ENCODE results near the gene GNPTG. TPM values are rescaled to one million over a fixed set of nuclear protein-coding genes. Genes with fewer than 3 reads are reported as not detected.

GNPTG gene
- total RNA-seq, 1 donor from 2014 or later, result 11.8 TPM

GRCh38 chr16:1401758-1402154, 50.0 kb downstream of the GNPTG start:
- H3K27ac ChIP-seq, result no peak overlapping the region
- H4K20me1 ChIP-seq (ENCODE audit: low read depth), result peaks cover 6% of the 10 kb centered on the region
- peaks cover 14% of the 10 kb centered on the region for H3K79me2 ChIP-seq (ENCODE audit: low read depth)
- H3F3A ChIP-seq (ENCODE audit: low read depth), result no peaks in the 10 kb centered on the region
- DNase-seq (ENCODE audit: low spot score), result no peak
- peaks cover 4% of the 10 kb centered on the region for H3K36me3 Mint-ChIP-seq
- no peak overlapping the region for H3K4me3 ChIP-seq
- H3K4me1 ChIP-seq, result no peaks in the 10 kb centered on the region
- H3K4me3 Mint-ChIP-seq, result no peak overlapping the region
- H3K27me3 ChIP-seq, result no peaks in the 10 kb centered on the region
- H3K4me2 ChIP-seq, result no peak overlapping the region
- no peaks in the 10 kb centered on the region for H3K9me3 Mint-ChIP-seq
- H3K9me3 ChIP-seq (ENCODE audit: low read depth), result no peaks in the 10 kb centered on the region
- H3K27me3 Mint-ChIP-seq (ENCODE audit: insufficient read depth, low read depth), result peaks cover 6% of the 10 kb centered on the region
- H3K4me1 Mint-ChIP-seq, result no peaks in the 10 kb centered on the region
- peak overlapping the region; percentile 21 for H3K27ac Mint-ChIP-seq
- no peak overlapping the region for H3K9ac ChIP-seq
- no peak overlapping the region for H2AFZ ChIP-seq (replicated peaks)
- TF ChIP-seq EZH2phosphoT487 (IDR thresholded peaks at IDR 0.05), result no peak
- TF ChIP-seq EZH2 (IDR thresholded peaks at IDR 0.05), result no peak
- no peak for TF ChIP-seq CTCF (IDR thresholded peaks at IDR 0.05)
- H3K36me3 ChIP-seq, result no peaks in the 10 kb centered on the region

- peaks cover 26% of the 10 kb centered on the region for H3K79me2 ChIP-seq (ENCODE audit: low read depth)
- no peak overlapping the region for H3K27ac ChIP-seq
- DNase-seq (ENCODE audit: low spot score), result no peak
- peaks cover 3% of the 10 kb centered on the region for H3K36me3 Mint-ChIP-seq
- H3F3A ChIP-seq (ENCODE audit: low read depth), result peaks cover 5% of the 10 kb centered on the region
- no peak overlapping the region for H3K9ac ChIP-seq
- H3K9me3 Mint-ChIP-seq, result no peaks in the 10 kb centered on the region
- no peak overlapping the region for H3K4me2 ChIP-seq
- H3K27ac Mint-ChIP-seq, result no peak overlapping the region
- no peak overlapping the region for H3K4me3 ChIP-seq
- TF ChIP-seq EZH2phosphoT487 (IDR thresholded peaks at IDR 0.05), result no peak
- no peak for TF ChIP-seq EZH2 (IDR thresholded peaks at IDR 0.05)
- no peak for TF ChIP-seq CTCF (IDR thresholded peaks at IDR 0.05)
- H4K20me1 ChIP-seq (ENCODE audit: low read depth), result peaks cover 18% of the 10 kb centered on the region
- peaks cover 6% of the 10 kb centered on the region for H3K27me3 Mint-ChIP-seq (ENCODE audit: insufficient read depth, low read depth)
- no peak overlapping the region for H3K4me3 Mint-ChIP-seq
- no peaks in the 10 kb centered on the region for H3K9me3 ChIP-seq (ENCODE audit: low read depth)
- no peak overlapping the region for H2AFZ ChIP-seq (replicated peaks)
- no peaks in the 10 kb centered on the region for H3K36me3 ChIP-seq
- H3K4me1 Mint-ChIP-seq, result peaks cover 3% of the 10 kb centered on the region
- H3K4me1 ChIP-seq, result peaks cover 3% of the 10 kb centered on the region
- H3K27me3 ChIP-seq, result no peaks in the 10 kb centered on the region
Observed at GRCh38 chr16:1403036-1403435, 51.3 kb downstream of the GNPTG start.

GRCh38 chr16:1403733-1404132, 52.0 kb downstream of the GNPTG start:
- H2AFZ ChIP-seq (replicated peaks), result no peak overlapping the region

More at GRCh38 chr16:1403733-1404132, 52.0 kb downstream of the GNPTG start:
- H3K4me3 Mint-ChIP-seq, result no peak overlapping the region
- Histone ChIP-seq H3K4me3 (no peak overlapping the region), H3K9me3 (ENCODE audit: low read depth) (no peaks in the 10 kb centered on the region), H3K27ac (no peak overlapping the region), H3K36me3 (no peaks in the 10 kb centered on the region), H3K9ac (no peak overlapping the region), H3K27me3 (no peaks in the 10 kb centered on the region), H3F3A (ENCODE audit: low read depth) (peaks cover 7% of the 10 kb centered on the region), H3K79me2 (ENCODE audit: low read depth) (peaks cover 31% of the 10 kb centered on the region), H3K4me1 (peaks cover 3% of the 10 kb centered on the region), H4K20me1 (ENCODE audit: low read depth) (peaks cover 23% of the 10 kb centered on the region), H3K4me2 (no peak overlapping the region)
- no peak for DNase-seq (ENCODE audit: low spot score)
- H3K9me3 Mint-ChIP-seq, result no peaks in the 10 kb centered on the region
- H3K36me3 Mint-ChIP-seq, result peaks cover 3% of the 10 kb centered on the region
- H3K4me1 Mint-ChIP-seq, result peaks cover 3% of the 10 kb centered on the region
- peaks cover 6% of the 10 kb centered on the region for H3K27me3 Mint-ChIP-seq (ENCODE audit: insufficient read depth, low read depth)
- no peak for TF ChIP-seq CTCF (IDR thresholded peaks at IDR 0.05)
- no peak for TF ChIP-seq EZH2 (IDR thresholded peaks at IDR 0.05)
- TF ChIP-seq EZH2phosphoT487 (IDR thresholded peaks at IDR 0.05), result no peak
- no peak overlapping the region for H3K27ac Mint-ChIP-seq
